Cardiac fibroblast (primary cell): Measurements from ENCODE around the gene FOXD2.
A peak's percentile ranks its signal among the peaks of the same experiment; 100 is the strongest.

Experiments
- DNase-seq, 2 donors: peaks; one replicate each; pipeline versions ENCODE4 v3.0.0 to v3.0.0-alpha.2; 2010; ENCODE audit warnings: low read depth in 2 of 2
- H3K4me3 ChIP-seq, 2 donors: replicated peaks in 1 of 2; 1 replicate in 1 of 2; 2 replicates in 1 of 2; pipeline ENCODE4 v1.5.1; 2011; ENCODE audit warnings: low read depth in 2 of 2, low read length in 2 of 2, mild to moderate bottlenecking in 2 of 2, moderate library complexity in 1 of 2
- TF ChIP-seq, protein P1 (sequence below): IDR thresholded peaks from one replicate; pipeline ENCODE4 v1.5.1; 2011; ENCODE audit warnings: low read depth, mild to moderate bottlenecking, low read length, inconsistent platforms

FOXD2 gene

DNA sequence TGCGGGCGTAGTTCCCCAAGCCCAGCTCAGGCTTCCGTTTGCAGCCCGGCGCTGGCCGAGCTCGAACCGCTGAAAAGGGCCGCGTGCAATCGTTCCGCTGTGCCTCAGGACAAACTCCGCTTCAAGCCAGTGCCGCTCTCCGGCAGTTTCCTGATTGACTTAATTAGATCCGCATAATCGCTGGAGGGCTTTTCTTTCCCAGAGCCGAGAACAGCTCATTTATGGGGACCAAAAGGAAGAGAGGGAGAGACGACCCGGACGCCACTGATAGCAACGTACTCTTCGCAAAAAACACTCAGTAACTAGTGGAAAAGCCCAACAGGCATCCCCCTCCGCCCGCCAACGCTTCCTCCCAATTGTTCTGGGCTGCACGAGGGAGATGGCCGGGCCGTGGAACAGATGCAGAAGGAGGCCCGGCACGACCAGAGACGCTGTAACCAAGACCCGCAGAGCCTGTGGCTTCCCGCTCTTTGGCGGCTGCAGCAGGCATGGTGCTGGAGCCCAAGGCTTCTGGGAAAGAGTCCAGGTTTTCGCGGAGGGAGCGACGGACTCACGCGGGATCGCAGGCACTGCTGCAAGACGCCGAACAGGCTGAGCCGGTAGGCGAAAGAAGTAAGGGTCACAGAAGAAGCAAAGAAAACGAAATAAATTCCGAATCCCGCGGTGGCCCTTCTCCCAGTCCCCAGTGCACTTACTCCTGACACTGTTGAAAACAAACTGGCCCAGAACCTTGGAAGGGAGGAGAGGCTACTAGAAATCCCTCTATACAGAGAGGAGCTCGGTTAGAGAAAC, 3.6 kb upstream of the FOXD2 start:
- peak; percentile 53 to 71 for DNase-seq
- TF ChIP-seq, protein P1, sequence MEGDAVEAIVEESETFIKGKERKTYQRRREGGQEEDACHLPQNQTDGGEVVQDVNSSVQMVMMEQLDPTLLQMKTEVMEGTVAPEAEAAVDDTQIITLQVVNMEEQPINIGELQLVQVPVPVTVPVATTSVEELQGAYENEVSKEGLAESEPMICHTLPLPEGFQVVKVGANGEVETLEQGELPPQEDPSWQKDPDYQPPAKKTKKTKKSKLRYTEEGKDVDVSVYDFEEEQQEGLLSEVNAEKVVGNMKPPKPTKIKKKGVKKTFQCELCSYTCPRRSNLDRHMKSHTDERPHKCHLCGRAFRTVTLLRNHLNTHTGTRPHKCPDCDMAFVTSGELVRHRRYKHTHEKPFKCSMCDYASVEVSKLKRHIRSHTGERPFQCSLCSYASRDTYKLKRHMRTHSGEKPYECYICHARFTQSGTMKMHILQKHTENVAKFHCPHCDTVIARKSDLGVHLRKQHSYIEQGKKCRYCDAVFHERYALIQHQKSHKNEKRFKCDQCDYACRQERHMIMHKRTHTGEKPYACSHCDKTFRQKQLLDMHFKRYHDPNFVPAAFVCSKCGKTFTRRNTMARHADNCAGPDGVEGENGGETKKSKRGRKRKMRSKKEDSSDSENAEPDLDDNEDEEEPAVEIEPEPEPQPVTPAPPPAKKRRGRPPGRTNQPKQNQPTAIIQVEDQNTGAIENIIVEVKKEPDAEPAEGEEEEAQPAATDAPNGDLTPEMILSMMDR, result no peak
- H3K4me3 ChIP-seq, result peak overlapping the region in 1 of 2 donors; percentile 11

DNA sequence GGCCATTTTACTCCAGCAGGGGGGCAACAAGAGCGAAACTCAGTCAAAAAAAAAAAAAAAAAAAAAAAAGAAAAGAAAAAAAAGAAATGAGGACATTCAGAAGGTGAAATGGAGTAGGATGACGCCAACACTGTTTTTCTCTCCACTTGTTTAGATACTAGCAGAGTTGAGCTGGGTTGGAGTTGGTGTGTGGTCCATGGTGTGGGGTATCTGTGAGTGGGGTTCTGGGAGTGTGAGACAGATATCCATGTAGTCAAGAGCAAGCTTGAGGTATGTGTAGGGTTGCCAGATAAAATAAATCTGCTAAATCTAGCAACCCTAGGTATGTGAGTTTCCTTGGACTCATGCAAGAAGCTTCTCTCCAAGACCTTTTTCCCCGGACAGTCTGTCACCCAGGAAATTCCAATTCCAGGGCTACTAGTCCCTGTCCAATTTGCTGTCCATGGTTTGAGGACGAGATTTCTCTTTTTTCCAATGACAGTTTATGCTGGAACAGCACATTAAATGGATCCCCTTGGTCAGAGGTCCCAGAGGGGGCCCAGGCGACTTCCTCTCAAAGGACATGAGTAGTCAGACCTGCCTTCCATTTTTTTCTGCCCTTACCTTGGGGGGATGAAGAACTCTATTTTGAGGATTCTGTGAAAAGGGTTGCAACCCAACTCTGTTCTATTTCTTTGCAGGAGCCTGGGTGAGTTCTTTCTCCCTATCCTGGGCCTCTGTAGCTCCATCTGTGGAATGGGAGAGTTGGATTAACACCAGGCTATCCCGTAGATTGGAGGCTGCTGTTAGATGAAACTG, 2.1 kb upstream of the FOXD2 start:
- TF ChIP-seq, protein P1, result no peak
- no peak for DNase-seq
- H3K4me3 ChIP-seq, result no peak overlapping the region

DNA sequence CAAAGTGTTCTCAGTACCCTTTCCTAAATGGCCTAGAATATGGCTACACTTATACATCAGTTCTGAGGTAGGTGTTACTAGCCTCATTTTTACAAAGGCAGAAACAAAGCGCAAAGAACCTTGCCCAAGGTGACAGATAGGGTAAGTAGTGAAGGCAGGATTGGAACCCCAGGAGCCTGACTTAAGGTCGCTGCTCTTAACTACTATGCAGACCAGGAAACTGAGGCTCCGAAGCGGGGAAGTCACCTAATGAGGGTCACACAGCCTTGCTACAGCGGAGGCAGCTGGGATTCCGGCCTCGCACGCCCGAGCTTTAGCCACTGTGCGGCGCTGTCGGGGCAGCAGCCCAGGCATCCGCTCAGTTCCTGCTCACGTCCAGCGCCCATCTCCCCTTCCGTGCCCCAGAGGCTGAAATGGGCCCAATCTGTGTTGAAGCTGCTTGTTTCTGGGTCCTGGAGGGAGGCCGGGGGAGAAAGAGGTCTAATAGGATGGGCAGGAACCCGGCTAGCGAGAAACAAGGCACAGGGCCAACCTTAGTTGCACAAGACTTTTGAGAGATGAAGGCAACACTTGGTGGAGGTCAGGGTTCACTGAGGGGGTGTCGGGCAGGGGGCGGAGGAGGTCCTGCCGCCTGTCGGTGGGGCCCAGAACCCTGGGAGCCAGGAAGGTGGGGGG, 1.4 kb upstream of the FOXD2 start:
- peak; percentile 74 to 76 for DNase-seq
- TF ChIP-seq, protein P1, result peak; percentile 100
- peak overlapping the region; percentile 67 to 77 for H3K4me3 ChIP-seq

DNA sequence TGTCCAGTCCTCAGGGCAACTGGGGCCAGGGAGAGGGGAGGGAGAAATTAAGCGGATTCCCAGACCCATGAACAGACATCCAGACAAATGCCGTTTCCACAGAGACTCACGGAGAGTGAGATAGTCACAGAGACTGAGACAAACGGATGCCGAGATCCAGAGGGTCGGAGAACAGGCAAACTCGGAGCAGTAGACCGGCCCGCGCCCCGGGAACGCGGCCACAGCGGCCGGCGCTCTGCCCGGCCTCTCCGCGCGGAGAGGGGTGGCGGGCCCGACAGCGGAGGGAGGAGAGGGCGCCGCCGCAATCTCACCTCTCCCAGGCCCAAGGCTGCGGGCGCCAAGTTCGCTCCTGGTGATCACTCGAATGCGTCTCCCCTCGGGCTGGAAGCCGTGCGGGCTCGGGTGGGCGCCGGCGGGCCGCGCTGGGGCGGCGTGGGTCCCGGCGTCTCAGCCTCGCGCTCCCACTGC, 831 bp upstream of the FOXD2 start:
- peak in 1 of 2 donors; percentile 53 for DNase-seq
- peak overlapping the region; percentile 67 to 77 for H3K4me3 ChIP-seq
- TF ChIP-seq, protein P1, result no peak

DNA sequence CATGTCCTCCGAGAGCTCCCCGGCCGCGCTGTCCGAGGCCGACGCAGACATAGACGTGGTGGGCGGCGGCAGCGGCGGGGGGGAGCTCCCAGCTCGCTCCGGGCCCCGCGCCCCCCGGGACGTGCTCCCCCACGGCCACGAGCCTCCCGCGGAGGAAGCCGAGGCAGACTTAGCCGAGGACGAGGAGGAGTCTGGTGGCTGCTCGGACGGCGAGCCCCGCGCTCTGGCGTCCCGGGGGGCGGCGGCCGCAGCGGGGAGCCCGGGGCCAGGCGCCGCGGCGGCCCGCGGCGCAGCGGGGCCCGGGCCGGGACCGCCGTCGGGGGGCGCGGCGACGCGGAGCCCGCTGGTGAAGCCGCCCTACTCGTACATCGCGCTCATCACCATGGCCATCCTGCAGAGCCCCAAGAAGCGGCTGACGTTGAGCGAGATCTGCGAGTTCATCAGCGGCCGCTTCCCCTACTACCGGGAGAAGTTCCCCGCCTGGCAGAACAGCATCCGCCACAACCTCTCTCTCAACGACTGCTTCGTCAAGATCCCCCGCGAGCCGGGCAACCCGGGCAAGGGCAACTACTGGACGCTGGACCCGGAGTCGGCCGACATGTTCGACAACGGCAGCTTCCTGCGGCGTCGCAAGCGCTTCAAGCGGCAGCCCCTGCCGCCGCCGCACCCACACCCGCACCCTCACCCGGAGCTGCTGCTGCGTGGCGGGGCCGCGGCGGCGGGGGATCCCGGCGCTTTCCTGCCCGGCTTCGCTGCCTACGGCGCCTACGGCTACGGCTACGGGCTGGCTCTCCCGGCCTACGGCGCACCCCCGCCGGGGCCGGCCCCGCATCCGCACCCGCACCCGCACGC, 547 bp downstream of the FOXD2 start:
- no peak for DNase-seq
- TF ChIP-seq, protein P1, result no peak
- H3K4me3 ChIP-seq, result peak overlapping the region in 1 of 2 donors; percentile 77
